ENCODE results near the gene UGT1A9.

DNA sequence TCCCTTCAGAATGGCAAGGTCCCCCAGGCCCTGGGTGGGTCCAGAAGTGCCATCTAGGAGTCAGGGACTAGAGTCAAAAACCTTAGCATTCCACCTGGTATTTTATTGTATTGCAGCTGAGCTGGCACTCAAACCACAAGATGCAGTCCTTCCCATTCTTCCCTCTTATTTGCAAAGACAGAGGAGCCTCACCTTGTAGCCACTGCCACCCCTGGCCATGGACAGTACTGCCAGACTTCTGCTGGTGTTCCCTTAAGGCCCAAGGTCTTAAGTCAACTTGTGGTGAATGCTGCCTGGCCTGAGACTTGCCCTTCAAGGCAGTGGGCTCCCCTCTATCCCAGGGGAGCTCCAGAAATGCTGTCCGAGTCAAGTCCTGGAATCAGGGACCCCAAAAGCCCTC is 28.6 kb upstream of the UGT1A9 start:
- TF ChIP-seq ELF4 (IDR thresholded peaks at IDR 0.05) (no peak), FOXA1 (IDR thresholded peaks at IDR 0.05) (no peak)

Measured in HEK293T (cell line).